ENCODE results near the gene FADS1. TPM values are rescaled to one million over a fixed set of nuclear protein-coding genes. Genes with fewer than 3 reads are reported as not detected.

FADS1 gene
- total and polyA plus RNA-seq, 2 of the 13 experiments (the other 11 are each of a cell fraction or from before 2014, with no cell fraction given), result 91.8 to 108 TPM

GRCh38 chr11:61816736-61817455 lies at the start of gene FADS1 (continued):
- TF ChIP-seq REST (IDR thresholded peaks at IDR 0.05; ENCODE audit: borderline replicate concordance in 1 of 2, low read depth in 1 of 2, low read length in 2 of 2), result no peak
- no peak for TF ChIP-seq ZNF7 (CRISPR knock-in tag; IDR thresholded peaks at IDR 0.05)
- no peak for TF ChIP-seq GPN1 (CRISPR knock-in tag; IDR thresholded peaks at IDR 0.05; ENCODE audit: borderline replicate concordance)
- TF ChIP-seq SNAPC5 (CRISPR knock-in tag; IDR thresholded peaks at IDR 0.05; ENCODE audit: borderline replicate concordance), result no peak
- 0 out of 2 replicates have a peak, but pooled peaks have one; percentile 51 for TF ChIP-seq ZNF777 (CRISPR knock-in tag; IDR thresholded peaks at IDR 0.05)
- no peak for TF ChIP-seq FOXK2 (IDR thresholded peaks at IDR 0.05)
- TF ChIP-seq SNAI1 (CRISPR knock-in tag; IDR thresholded peaks at IDR 0.05; ENCODE audit: borderline replicate concordance), result peak; percentile 84; the same call in 1 of the 2 replicates
- TF ChIP-seq NR2F1 (CRISPR knock-in tag; IDR thresholded peaks at IDR 0.05), result no peak
- TF ChIP-seq ZMAT3 (CRISPR knock-in tag; conservative IDR thresholded peaks at IDR 0.05), result peak; percentile 88
- TF ChIP-seq BRCA1 (CRISPR knock-in tag; IDR thresholded peaks at IDR 0.05), result no peak; the same call in 1 of the 2 replicates
- peak; percentile 60; the same call in 1 of the 2 replicates for TF ChIP-seq EEA1 (CRISPR knock-in tag; IDR thresholded peaks at IDR 0.05; ENCODE audit: borderline replicate concordance)
- peak; percentile 86 for TF ChIP-seq POGZ (CRISPR knock-in tag; IDR thresholded peaks at IDR 0.05)
- TF ChIP-seq ZEB1 (IDR thresholded peaks at IDR 0.05; ENCODE audit: insufficient replicate concordance, low read depth), result no peak
- TF ChIP-seq CERS6 (CRISPR knock-in tag; IDR thresholded peaks at IDR 0.05), result no peak
- peak; percentile 17; the same call in 1 of the 2 replicates for TF ChIP-seq STAT5B (CRISPR knock-in tag; IDR thresholded peaks at IDR 0.05)
- TF ChIP-seq AGO2 (optimal IDR thresholded peaks at IDR 0.05; ENCODE audit: low read depth, low read length), result no peak
- TF ChIP-seq ZNF556 (CRISPR knock-in tag; IDR thresholded peaks at IDR 0.05; ENCODE audit: borderline replicate concordance), result peak; percentile 94; the same call in 1 of the 2 replicates
- TF ChIP-seq HMGXB4 (CRISPR knock-in tag; IDR thresholded peaks at IDR 0.05; ENCODE audit: borderline replicate concordance in 1 of 2, low read depth in 1 of 2), result peak; percentile 95 to 98
- TF ChIP-seq REXO4 (CRISPR knock-in tag; IDR thresholded peaks at IDR 0.05; ENCODE audit: borderline replicate concordance), result no peak
- TF ChIP-seq ZBTB39 (CRISPR knock-in tag; IDR thresholded peaks at IDR 0.05), result no peak

All from HepG2 (cell line).